B cell (primary cell): Measurements from ENCODE around the gene RPRD1B.

Experiments used
- CTCF ChIP-seq: fragments of 200-600 bp; IDR thresholded peaks from one replicate; pipeline ENCODE4 v1.8.0; 2022; ENCODE audit warnings: antibody characterized with exemption, mild to moderate bottlenecking
- EZH2 ChIP-seq: IDR thresholded peaks from 2 replicates; pipeline ENCODE4 v1.6.1; 2012; ENCODE audit warnings: borderline replicate concordance, low read depth, mild to moderate bottlenecking, moderate library complexity, low read length; ENCODE audit not compliant: insufficient read depth, poor library complexity, severe bottlenecking

DNA sequence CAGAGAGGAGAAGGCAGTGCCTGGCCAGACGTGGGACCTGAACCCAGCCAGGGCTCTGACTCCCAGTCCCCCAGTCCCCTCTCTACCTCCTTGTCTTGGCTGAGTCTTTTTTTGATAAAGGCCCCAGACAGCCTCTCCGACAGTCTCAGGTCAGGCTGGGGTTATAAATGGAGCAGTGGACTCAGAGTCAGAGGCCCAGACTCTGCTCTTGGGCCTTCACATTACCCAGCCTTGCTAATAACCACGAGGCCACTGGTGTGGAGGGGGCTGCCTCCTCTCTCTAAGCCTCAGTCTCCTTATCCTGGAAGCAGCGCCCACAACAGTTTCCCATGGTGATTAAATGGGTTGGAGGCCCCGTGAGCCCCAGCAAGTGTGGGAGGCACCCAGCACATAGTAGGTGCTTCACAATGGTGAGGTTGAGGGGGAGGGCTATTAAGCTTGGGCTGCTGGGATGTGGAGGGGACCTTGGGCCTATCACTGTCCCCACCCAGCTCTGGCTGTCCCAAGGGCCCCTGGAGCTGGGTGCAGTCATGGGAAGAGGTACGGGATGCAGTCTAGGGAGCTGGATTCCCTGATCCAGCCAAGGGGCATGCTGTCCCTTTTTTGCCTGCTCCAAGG, 95.8 kb downstream of the RPRD1B start:
- no peak for TF ChIP-seq CTCF
- no peak for TF ChIP-seq EZH2
